ENCODE data around the gene CCNY.

Gene CCNY

GRCh38 chr10:35573796-35574195 lies 237.5 kb downstream of the CCNY start:
- H3K27me3 ChIP-seq (ENCODE audit: insufficient read depth, low read length, poor library complexity, severe bottlenecking) = no peaks in the 10 kb centered on the region
- H4K20me1 ChIP-seq (ENCODE audit: insufficient read depth, low read length, poor library complexity, severe bottlenecking) = no peaks in the 10 kb centered on the region
- H2AFZ ChIP-seq (ENCODE audit: low read length) = no peak overlapping the region
- H3F3A ChIP-seq (ENCODE audit: low read depth) = no peaks in the 10 kb centered on the region
- no peak overlapping the region for H3K4me3 ChIP-seq (ENCODE audit: low read length, poor library complexity, severe bottlenecking)
- H3K9me3 ChIP-seq (ENCODE audit: insufficient read depth, low read depth, low read length) = no peaks in the 10 kb centered on the region
- H3K9ac ChIP-seq (ENCODE audit: low read depth, low read length, poor library complexity, severe bottlenecking) = no peak overlapping the region
- H3K9me2 ChIP-seq (replicated peaks; ENCODE audit: low read depth, low read length) = no peaks in the 10 kb centered on the region
- H3K79me2 ChIP-seq (ENCODE audit: insufficient read depth, low read length) = no peaks in the 10 kb centered on the region
- no peak for TF ChIP-seq CTCF (conservative IDR thresholded peaks at IDR 0.05; ENCODE audit: low read length)
- no peak for TF ChIP-seq EZH2phosphoT487 (IDR thresholded peaks at IDR 0.05; ENCODE audit: borderline replicate concordance)
- H3K4me2 ChIP-seq (ENCODE audit: low read depth, low read length, poor library complexity, severe bottlenecking) = no peak overlapping the region
- no peaks in the 10 kb centered on the region for H3K4me1 ChIP-seq (ENCODE audit: insufficient read depth, low read length, poor library complexity, severe bottlenecking)
- peaks cover 19% of the 10 kb centered on the region; the same call in 1 of the 2 replicates for H3K36me3 ChIP-seq (ENCODE audit: insufficient read depth, low read length)

- Histone ChIP-seq H2AFZ (ENCODE audit: low read length) (no peak overlapping the region), H3K9me2 (replicated peaks; ENCODE audit: low read depth, low read length) (no peaks in the 10 kb centered on the region), H3K9ac (ENCODE audit: low read depth, low read length, poor library complexity, severe bottlenecking) (no peak overlapping the region), H3F3A (ENCODE audit: low read depth) (no peaks in the 10 kb centered on the region), H3K27me3 (ENCODE audit: insufficient read depth, low read length, poor library complexity, severe bottlenecking) (no peaks in the 10 kb centered on the region), H3K36me3 (ENCODE audit: insufficient read depth, low read length) (peaks cover 8% of the 10 kb centered on the region; the same call in 1 of the 2 replicates), H3K4me2 (ENCODE audit: low read depth, low read length, poor library complexity, severe bottlenecking) (no peak overlapping the region), H4K20me1 (ENCODE audit: insufficient read depth, low read length, poor library complexity, severe bottlenecking) (no peaks in the 10 kb centered on the region), H3K4me1 (ENCODE audit: insufficient read depth, low read length, poor library complexity, severe bottlenecking) (no peaks in the 10 kb centered on the region), H3K79me2 (ENCODE audit: insufficient read depth, low read length) (no peaks in the 10 kb centered on the region), H3K4me3 (ENCODE audit: low read length, poor library complexity, severe bottlenecking) (no peak overlapping the region), H3K9me3 (ENCODE audit: insufficient read depth, low read depth, low read length) (no peaks in the 10 kb centered on the region)
- TF ChIP-seq CTCF (conservative IDR thresholded peaks at IDR 0.05; ENCODE audit: low read length) (peak; percentile 43), EZH2phosphoT487 (IDR thresholded peaks at IDR 0.05; ENCODE audit: borderline replicate concordance) (no peak)
Measured at GRCh38 chr10:35574924-35575352, 238.6 kb downstream of the CCNY start.

- H4K20me1 ChIP-seq (ENCODE audit: insufficient read depth, low read length, poor library complexity, severe bottlenecking) = no peaks in the 10 kb centered on the region
- H2AFZ ChIP-seq (ENCODE audit: low read length) = no peak overlapping the region
- no peaks in the 10 kb centered on the region for H3K27me3 ChIP-seq (ENCODE audit: insufficient read depth, low read length, poor library complexity, severe bottlenecking)
- H3K4me3 ChIP-seq (ENCODE audit: low read length, poor library complexity, severe bottlenecking) = no peak overlapping the region
- H3F3A ChIP-seq (ENCODE audit: low read depth) = no peaks in the 10 kb centered on the region
- no peaks in the 10 kb centered on the region for H3K4me1 ChIP-seq (ENCODE audit: insufficient read depth, low read length, poor library complexity, severe bottlenecking)
- no peaks in the 10 kb centered on the region for H3K79me2 ChIP-seq (ENCODE audit: insufficient read depth, low read length)
- H3K9me3 ChIP-seq (ENCODE audit: insufficient read depth, low read depth, low read length) = no peaks in the 10 kb centered on the region
- no peak overlapping the region for H3K9ac ChIP-seq (ENCODE audit: low read depth, low read length, poor library complexity, severe bottlenecking)
- H3K36me3 ChIP-seq (ENCODE audit: insufficient read depth, low read length) = peaks cover 3% of the 10 kb centered on the region; the same call in 1 of the 2 replicates
- H3K9me2 ChIP-seq (replicated peaks; ENCODE audit: low read depth, low read length) = no peaks in the 10 kb centered on the region
- TF ChIP-seq EZH2phosphoT487 (IDR thresholded peaks at IDR 0.05; ENCODE audit: borderline replicate concordance) (no peak), CTCF (conservative IDR thresholded peaks at IDR 0.05; ENCODE audit: low read length) (no peak)
- no peak overlapping the region for H3K4me2 ChIP-seq (ENCODE audit: low read depth, low read length, poor library complexity, severe bottlenecking)
Measured at GRCh38 chr10:35575640-35576039, 239.3 kb downstream of the CCNY start.

Measured in Loucy (cell line).